KMS-11 (cell line): Measurements from ENCODE around the gene DENND1A.

Source experiments
- H2AFZ ChIP-seq: fragments of 200-600 bp; sonication (generic); 2 replicates; pipeline ENCODE4 v1.6.1; 2016; ENCODE audit warnings: antibody characterized with exemption, mixed run types, low read depth
- H3K27ac ChIP-seq: fragments of 200-600 bp; sonication (generic); 2 replicates; pipeline ENCODE4 v1.6.1; 2016; ENCODE audit warnings: mild to moderate bottlenecking, mixed run types
- H3K27me3 ChIP-seq: fragments of 200-600 bp; sonication (generic); 2 replicates; pipeline ENCODE4 v1.6.1; 2017; ENCODE audit warnings: mild to moderate bottlenecking, low read depth, mixed run types, moderate library complexity; ENCODE audit not compliant: insufficient read depth
- H3K36me3 ChIP-seq: fragments of 200-600 bp; sonication (generic); 2 replicates; pipeline ENCODE4 v1.6.1; 2017; ENCODE audit warnings: mild to moderate bottlenecking, mixed run types; ENCODE audit not compliant: insufficient read depth
- H3K4me1 ChIP-seq: fragments of 200-600 bp; sonication (generic); 2 replicates; pipeline ENCODE4 v1.6.1; 2016; ENCODE audit warnings: mild to moderate bottlenecking, low read depth, mixed run types; ENCODE audit not compliant: poor library complexity, severe bottlenecking
- H3K4me2 ChIP-seq: fragments of 200-600 bp; sonication (generic); 2 replicates; pipeline ENCODE4 v1.7.0; 2016; ENCODE audit warnings: mild to moderate bottlenecking, mixed run types
- H3K4me3 ChIP-seq: fragments of 200-600 bp; sonication (generic); IDR thresholded peaks from 2 replicates; pipeline ENCODE4 v1.6.1; 2017; ENCODE audit warnings: low read depth, low read length, mixed read lengths; ENCODE audit not compliant: insufficient read depth
- H3K79me2 ChIP-seq: fragments of 200-600 bp; sonication (generic); 2 replicates; pipeline ENCODE4 v1.6.1; 2016; ENCODE audit warnings: low read depth, mixed run types; ENCODE audit not compliant: insufficient read depth
- H3K9ac ChIP-seq: fragments of 200-600 bp; sonication (generic); 2 replicates; pipeline ENCODE4 v1.6.1; 2016; ENCODE audit warnings: mild to moderate bottlenecking, mixed run types
- H4K20me1 ChIP-seq: fragments of 200-600 bp; sonication (generic); 2 replicates; pipeline ENCODE4 v1.6.1; 2016; ENCODE audit warnings: mild to moderate bottlenecking, mixed run types; ENCODE audit not compliant: insufficient read depth
- CTCF ChIP-seq: fragments of 200-600 bp; sonication (generic); conservative IDR thresholded peaks from 2 replicates; pipeline ENCODE4 v1.6.1; 2017; ENCODE audit warnings: low read depth, mild to moderate bottlenecking, antibody characterized with exemption, low read length, moderate library complexity, mixed read lengths

Gene DENND1A

GRCh38 chr9:123589361-123590239 is 340.3 kb downstream of the DENND1A start:
- TF ChIP-seq CTCF: no peak

GRCh38 chr9:123586275-123586674 is 343.7 kb downstream of the DENND1A start:
- TF ChIP-seq CTCF: no peak
- H2AFZ ChIP-seq: no peak overlapping the region

More at GRCh38 chr9:123589361-123590239, 340.3 kb downstream of the DENND1A start:
- Histone ChIP-seq H3K27ac (no peak overlapping the region), H3K4me1 (no peaks in the 10 kb centered on the region), H3K4me3 (no peak overlapping the region), H3K36me3 (no peaks in the 10 kb centered on the region), H4K20me1 (no peaks in the 10 kb centered on the region), H3K9ac (no peak overlapping the region), H2AFZ (no peak overlapping the region), H3K27me3 (no peaks in the 10 kb centered on the region), H3K4me2 (no peak overlapping the region), H3K79me2 (no peaks in the 10 kb centered on the region)

GRCh38 chr9:123584202-123585176 is 345.4 kb downstream of the DENND1A start:
- Histone ChIP-seq H3K27ac (no peak overlapping the region), H3K27me3 (no peaks in the 10 kb centered on the region), H3K4me3 (no peak overlapping the region), H3K4me1 (no peaks in the 10 kb centered on the region), H3K36me3 (no peaks in the 10 kb centered on the region), H2AFZ (no peak overlapping the region), H4K20me1 (no peaks in the 10 kb centered on the region), H3K79me2 (no peaks in the 10 kb centered on the region), H3K9ac (no peak overlapping the region), H3K4me2 (no peak overlapping the region)
- no peak for TF ChIP-seq CTCF

More at GRCh38 chr9:123586275-123586674, 343.7 kb downstream of the DENND1A start:
- no peak overlapping the region for H3K27ac ChIP-seq
- no peak overlapping the region for H3K4me2 ChIP-seq
- no peaks in the 10 kb centered on the region for H3K27me3 ChIP-seq
- H3K79me2 ChIP-seq: no peaks in the 10 kb centered on the region
- no peak overlapping the region for H3K9ac ChIP-seq
- H3K4me1 ChIP-seq: no peaks in the 10 kb centered on the region
- H4K20me1 ChIP-seq: no peaks in the 10 kb centered on the region
- no peak overlapping the region for H3K4me3 ChIP-seq
- no peaks in the 10 kb centered on the region for H3K36me3 ChIP-seq

GRCh38 chr9:123583646-123584045 is 346.3 kb downstream of the DENND1A start:
- Histone ChIP-seq H4K20me1 (no peaks in the 10 kb centered on the region), H2AFZ (no peak overlapping the region), H3K4me3 (no peak overlapping the region), H3K36me3 (no peaks in the 10 kb centered on the region), H3K4me1 (no peaks in the 10 kb centered on the region), H3K9ac (no peak overlapping the region), H3K27me3 (no peaks in the 10 kb centered on the region), H3K4me2 (no peak overlapping the region), H3K79me2 (no peaks in the 10 kb centered on the region), H3K27ac (no peak overlapping the region)
- TF ChIP-seq CTCF: no peak
